HepG2 (cell line): ENCODE measurements around the gene SLC23A3. TPM values are rescaled to one million over a fixed set of nuclear protein-coding genes. Genes with fewer than 3 reads are reported as not detected.
A peak's percentile ranks its signal among the peaks of the same experiment; 100 is the strongest.

ENCODE experiments used
- ATF1 ChIP-seq: IDR thresholded peaks from 2 replicates; pipeline ENCODE4 v1.6.1; 2016; ENCODE audit warnings: mild to moderate bottlenecking, control low read depth
- CHD2 ChIP-seq: IDR thresholded peaks from 2 replicates; pipeline ENCODE4 v1.6.1; 2011; ENCODE audit warnings: low read depth, low read length, improper control_type of control experiment
- DMTF1 ChIP-seq: sonication (generic); formaldehyde crosslinking; IDR thresholded peaks from 2 replicates; pipeline ENCODE4 v1.4.0; 2020; ENCODE audit warnings: mild to moderate bottlenecking, missing genetic modification reagents
- ELF1 ChIP-seq: sonication (generic); formaldehyde crosslinking; IDR thresholded peaks from 2 replicates; pipeline ENCODE4 v1.4.0; 2020; ENCODE audit warnings: missing genetic modification reagents
- HDAC1 ChIP-seq: sonication (generic); formaldehyde crosslinking; IDR thresholded peaks from 2 replicates; pipeline ENCODE4 v1.5.1; 2020; ENCODE audit warnings: mild to moderate bottlenecking, missing genetic modification reagents
- JDP2 ChIP-seq: sonication (generic); formaldehyde crosslinking; IDR thresholded peaks from 2 replicates; pipeline ENCODE4 v1.8.1; 2022; ENCODE audit warnings: missing genetic modification reagents, borderline replicate concordance
- JUND ChIP-seq: sonication (generic); formaldehyde crosslinking; IDR thresholded peaks from 2 replicates; pipeline ENCODE4 v1.8.0; 2022; ENCODE audit warnings: mild to moderate bottlenecking, missing genetic modification reagents
- MAFG ChIP-seq: sonication (generic); formaldehyde crosslinking; IDR thresholded peaks from 2 replicates; pipeline ENCODE4 v1.5.1; 2020; ENCODE audit warnings: mild to moderate bottlenecking, missing genetic modification reagents
- MXD4 ChIP-seq: IDR thresholded peaks from 2 replicates; pipeline ENCODE4 v1.6.1; 2016; ENCODE audit warnings: mild to moderate bottlenecking, missing biosample characterization, missing genetic modification reagents
- PHB2 ChIP-seq: fragments of 450-650 bp; IDR thresholded peaks from 2 replicates; pipeline ENCODE4 v1.6.1; 2018; ENCODE audit not compliant: partially characterized antibody
- RFX5 ChIP-seq: IDR thresholded peaks from 2 replicates; pipeline ENCODE4 v1.6.1; 2011; ENCODE audit warnings: low read depth, low read length, improper control_type of control experiment
- SAP130 ChIP-seq: IDR thresholded peaks from 2 replicates; pipeline ENCODE4 v1.6.1; 2016; ENCODE audit warnings: low read depth
- TAF15 ChIP-seq: fragments of 200-400 bp; formaldehyde crosslinking; IDR thresholded peaks from one replicate; pipeline ENCODE4 v1.6.1; 2018; ENCODE audit warnings: mild to moderate bottlenecking, low read depth, low read length; ENCODE audit not compliant: poor library complexity, severe bottlenecking
- ZNF446 ChIP-seq: sonication (generic); formaldehyde crosslinking; IDR thresholded peaks from 2 replicates; pipeline ENCODE4 v1.5.0; 2020; ENCODE audit warnings: mild to moderate bottlenecking, missing genetic modification reagents
- ZNF557 ChIP-seq: sonication (generic); formaldehyde crosslinking; IDR thresholded peaks from 2 replicates; pipeline ENCODE4 v1.4.0; 2020; ENCODE audit warnings: missing genetic modification reagents
- ZNF609 ChIP-seq: sonication (generic); formaldehyde crosslinking; IDR thresholded peaks from 2 replicates; pipeline ENCODE4 v1.4.0; 2020; ENCODE audit warnings: mild to moderate bottlenecking, missing genetic modification reagents, borderline replicate concordance
- ZNF816 ChIP-seq: sonication (generic); formaldehyde crosslinking; IDR thresholded peaks from 2 replicates; pipeline ENCODE4 v1.8.0; 2022; ENCODE audit warnings: missing genetic modification reagents, mild to moderate bottlenecking, borderline replicate concordance
- polyA plus RNA-seq, 8 experiments: library from polyadenylated mRNA; depleted of rRNA in 3 of 8; stranded (reverse) in 7 of 8; unstranded in 1 of 8; fragments of >200 nt; fragmentation: Illumina TruSeq in 4 of 8; extraction: Trizol in 4 of 8; gene quantifications; 2 replicates each; pipeline versions ENCODE4 v1.2.1 to v1.2.3, GENCODE V29; 2011 to 2016; ENCODE audit warnings: low read depth in 4 of 8, missing spikeins in 1 of 8, mixed read lengths in 1 of 8; ENCODE audit not compliant: insufficient read depth in 1 of 8
- total RNA-seq, 5 experiments: library from RNA; depleted of rRNA; stranded (reverse); fragments of >200 nt; fragmentation: Illumina TruSeq; extraction: Trizol; gene quantifications; 2 replicates each; pipeline ENCODE4 v1.2.3, GENCODE V29; 2016; ENCODE audit warnings: low read depth in 1 of 5
- TF ChIP-seq, protein P1 (sequence below): sonication (generic); formaldehyde crosslinking; IDR thresholded peaks from 2 replicates; pipeline ENCODE4 v1.9.0; 2021; ENCODE audit warnings: missing genetic modification reagents, mild to moderate bottlenecking, borderline replicate concordance
- TF ChIP-seq, protein P2 (sequence below): sonication (generic); formaldehyde crosslinking; IDR thresholded peaks from 2 replicates; pipeline ENCODE4 v1.5.0; 2020; ENCODE audit warnings: missing genetic modification reagents, mild to moderate bottlenecking, borderline replicate concordance

Gene SLC23A3
- total and polyA plus RNA-seq, 2 of the 13 experiments (the other 11 are each of a cell fraction or from before 2014, with no cell fraction given), result 0.38 to 0.78 TPM

- peak; percentile 91; the same call in 1 of the 2 replicates for TF ChIP-seq JDP2
- TF ChIP-seq ZNF816 (CRISPR knock-in tag), result peak; percentile 99
- peak; percentile 98 for TF ChIP-seq SAP130 (CRISPR knock-in tag)
- TF ChIP-seq, protein P1, sequence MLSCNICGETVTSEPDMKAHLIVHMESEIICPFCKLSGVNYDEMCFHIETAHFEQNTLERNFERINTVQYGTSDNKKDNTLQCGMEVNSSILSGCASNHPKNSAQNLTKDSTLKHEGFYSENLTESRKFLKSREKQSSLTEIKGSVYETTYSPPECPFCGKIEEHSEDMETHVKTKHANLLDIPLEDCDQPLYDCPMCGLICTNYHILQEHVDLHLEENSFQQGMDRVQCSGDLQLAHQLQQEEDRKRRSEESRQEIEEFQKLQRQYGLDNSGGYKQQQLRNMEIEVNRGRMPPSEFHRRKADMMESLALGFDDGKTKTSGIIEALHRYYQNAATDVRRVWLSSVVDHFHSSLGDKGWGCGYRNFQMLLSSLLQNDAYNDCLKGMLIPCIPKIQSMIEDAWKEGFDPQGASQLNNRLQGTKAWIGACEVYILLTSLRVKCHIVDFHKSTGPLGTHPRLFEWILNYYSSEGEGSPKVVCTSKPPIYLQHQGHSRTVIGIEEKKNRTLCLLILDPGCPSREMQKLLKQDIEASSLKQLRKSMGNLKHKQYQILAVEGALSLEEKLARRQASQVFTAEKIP (CRISPR knock-in tag), result no peak
- TF ChIP-seq MAFG (CRISPR knock-in tag), result 0 out of 2 replicates have a peak, but pooled peaks have one; percentile 50
- TF ChIP-seq RFX5, result no peak
- no peak; the same call in 1 of the 2 replicates for TF ChIP-seq CHD2
- peak; percentile 73 for TF ChIP-seq JUND (CRISPR knock-in tag)
- peak; percentile 63; the same call in 1 of the 2 replicates for TF ChIP-seq DMTF1
- peak; percentile 67; the same call in 1 of the 2 replicates for TF ChIP-seq ZNF446 (CRISPR knock-in tag)
- TF ChIP-seq ZNF557 (CRISPR knock-in tag), result peak; percentile 76
- TF ChIP-seq HDAC1, result peak; percentile 94
- TF ChIP-seq ATF1 (CRISPR knock-in tag), result no peak
- TF ChIP-seq ELF1 (CRISPR knock-in tag), result peak; percentile 83
- no peak for TF ChIP-seq PHB2
- TF ChIP-seq, protein P2, sequence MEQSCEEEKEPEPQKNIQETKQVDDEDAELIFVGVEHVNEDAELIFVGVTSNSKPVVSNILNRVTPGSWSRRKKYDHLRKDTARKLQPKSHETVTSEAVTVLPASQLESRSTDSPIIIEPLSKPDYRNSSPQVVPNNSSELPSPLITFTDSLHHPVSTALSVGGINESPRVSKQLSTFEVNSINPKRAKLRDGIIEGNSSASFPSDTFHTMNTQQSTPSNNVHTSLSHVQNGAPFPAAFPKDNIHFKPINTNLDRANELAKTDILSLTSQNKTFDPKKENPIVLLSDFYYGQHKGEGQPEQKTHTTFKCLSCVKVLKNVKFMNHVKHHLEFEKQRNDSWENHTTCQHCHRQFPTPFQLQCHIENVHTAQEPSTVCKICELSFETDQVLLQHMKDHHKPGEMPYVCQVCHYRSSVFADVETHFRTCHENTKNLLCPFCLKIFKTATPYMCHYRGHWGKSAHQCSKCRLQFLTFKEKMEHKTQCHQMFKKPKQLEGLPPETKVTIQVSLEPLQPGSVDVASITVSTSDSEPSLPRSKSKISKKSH, result no peak; the same call in 1 of the 2 replicates
- TF ChIP-seq MXD4 (CRISPR knock-in tag), result peak; percentile 91; the same call in 1 of the 2 replicates
- peak; percentile 68 for TF ChIP-seq TAF15
- peak; percentile 61 for TF ChIP-seq ZNF609 (CRISPR knock-in tag)
These were observed 7.2 kb upstream of the SLC23A3 start, which contains the start of gene CNPPD1 (continued) for GRCh38 chr2:219176818-219177551.
